Activated T-helper 1 cell treated with anti-CD3 and anti-CD28 coated beads, Interleukin-12 subunit alpha, Interleukin-12 subunit beta, Interleukin-2, Interleukin-4 antibody, amounts not matched to agents 30 ng/mL and 10 ng/mL and 1 ng/mL, durations not matched to agents 14 hours and 24 hours and 36 hours (primary cell): ENCODE results near the gene ITGB1. TPM values are rescaled to one million over a fixed set of nuclear protein-coding genes. Genes with fewer than 3 reads are reported as not detected.
"Not testable (repeated sequence)": the region's sequence is repeated elsewhere in the genome, so short reads cannot be mapped to it uniquely, and the experiment has no call there.

ENCODE experiments used
- DNase-seq: peaks from one replicate; pipeline ENCODE4 v3.0.0; 2021; ENCODE audit warnings: low spot score
- H3K27ac Mint-ChIP-seq: one replicate; pipeline ENCODE4 v1.8.0; 2021; ENCODE audit warnings: mild to moderate bottlenecking, mixed read lengths
- H3K27me3 Mint-ChIP-seq: one replicate; pipeline ENCODE4 v1.8.0; 2022; ENCODE audit warnings: mild to moderate bottlenecking, moderate library complexity, mixed read lengths; ENCODE audit not compliant: insufficient read depth
- H3K36me3 Mint-ChIP-seq: one replicate; pipeline ENCODE4 v1.8.0; 2021; ENCODE audit warnings: low read depth, mixed read lengths
- H3K4me1 Mint-ChIP-seq: one replicate; pipeline ENCODE4 v1.8.0; 2021; ENCODE audit warnings: low read depth, mixed read lengths
- H3K4me3 Mint-ChIP-seq: one replicate; pipeline ENCODE4 v1.8.0; 2021; ENCODE audit warnings: mild to moderate bottlenecking, moderate library complexity, mixed read lengths
- H3K9me3 Mint-ChIP-seq: one replicate; pipeline ENCODE4 v1.8.0; 2021; ENCODE audit warnings: mixed read lengths
- intact Hi-C: fragments of 100-400 bp; cut with micrococcal nuclease; formaldehyde crosslinking; loops from one replicate; pipeline ENCODE4 v1.15.1; 2024
- total RNA-seq: library from RNA; stranded (reverse); gene quantifications from 2 replicates; pipeline ENCODE4 v1.2.3, GENCODE V29; 2022

The ITGB1 gene
- total RNA-seq, 1 donor from 2014 or later = 51.4 TPM

DNA sequence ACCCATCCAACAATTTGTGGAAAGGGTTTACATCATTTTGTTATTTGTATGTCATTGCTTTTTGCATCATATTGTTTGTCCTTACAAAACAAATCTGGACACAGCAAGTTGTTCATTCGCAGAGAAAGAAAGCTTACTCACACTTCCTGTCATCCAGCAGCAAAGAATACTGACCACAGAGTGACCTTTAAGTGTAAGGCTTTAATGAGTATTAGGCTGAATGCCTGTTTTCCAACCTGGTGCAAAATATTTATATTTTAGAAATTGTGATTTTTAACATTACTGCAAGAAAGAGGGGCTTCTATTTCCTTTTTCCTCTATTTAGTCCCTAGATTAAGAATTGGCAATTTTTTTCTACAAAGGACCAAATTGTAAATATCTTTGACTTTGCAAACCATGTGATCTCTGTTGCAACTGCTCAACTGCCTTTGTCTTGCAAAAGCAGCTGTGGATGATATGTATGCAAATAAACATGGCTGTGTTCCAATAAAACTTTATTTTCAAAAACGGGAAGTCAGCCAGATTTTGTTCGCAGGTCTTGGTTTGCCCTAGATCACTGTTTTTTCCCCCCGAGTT is 27.8 kb upstream of the ITGB1 start:
- peaks cover 2% of the 10 kb centered on the region for H3K27me3 Mint-ChIP-seq
- no peak overlapping the region for H3K4me3 Mint-ChIP-seq
- no peak overlapping the region for H3K27ac Mint-ChIP-seq
- no peaks in the 10 kb centered on the region for H3K36me3 Mint-ChIP-seq
- H3K4me1 Mint-ChIP-seq = peaks cover 19% of the 10 kb centered on the region
- DNase-seq = no peak
- intact Hi-C loops = no loop called here
- H3K9me3 Mint-ChIP-seq = peaks cover 3% of the 10 kb centered on the region

DNA sequence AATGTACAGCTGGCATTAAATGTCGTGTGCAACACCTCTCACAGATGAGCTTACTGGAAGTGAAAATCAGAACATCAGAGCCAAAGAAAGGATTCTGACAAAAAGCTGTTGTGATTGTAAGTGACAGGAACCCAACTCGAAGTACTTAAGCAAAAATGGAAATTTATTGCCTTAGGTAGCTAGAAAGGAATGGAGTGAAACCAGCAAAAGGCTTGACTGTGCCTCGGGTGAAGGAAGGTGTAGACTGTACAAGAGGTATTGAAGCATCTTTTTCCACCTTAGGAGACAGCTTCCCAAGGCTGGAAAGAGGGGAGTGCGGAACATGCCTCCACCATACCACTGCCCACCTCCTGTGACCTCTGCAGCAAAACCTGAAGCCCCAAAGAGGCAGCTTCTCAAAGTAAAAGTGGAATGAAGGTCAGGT is 27.3 kb upstream of the ITGB1 start:
- DNase-seq = no peak
- no peak overlapping the region for H3K4me3 Mint-ChIP-seq
- H3K36me3 Mint-ChIP-seq = no peaks in the 10 kb centered on the region

DNA sequence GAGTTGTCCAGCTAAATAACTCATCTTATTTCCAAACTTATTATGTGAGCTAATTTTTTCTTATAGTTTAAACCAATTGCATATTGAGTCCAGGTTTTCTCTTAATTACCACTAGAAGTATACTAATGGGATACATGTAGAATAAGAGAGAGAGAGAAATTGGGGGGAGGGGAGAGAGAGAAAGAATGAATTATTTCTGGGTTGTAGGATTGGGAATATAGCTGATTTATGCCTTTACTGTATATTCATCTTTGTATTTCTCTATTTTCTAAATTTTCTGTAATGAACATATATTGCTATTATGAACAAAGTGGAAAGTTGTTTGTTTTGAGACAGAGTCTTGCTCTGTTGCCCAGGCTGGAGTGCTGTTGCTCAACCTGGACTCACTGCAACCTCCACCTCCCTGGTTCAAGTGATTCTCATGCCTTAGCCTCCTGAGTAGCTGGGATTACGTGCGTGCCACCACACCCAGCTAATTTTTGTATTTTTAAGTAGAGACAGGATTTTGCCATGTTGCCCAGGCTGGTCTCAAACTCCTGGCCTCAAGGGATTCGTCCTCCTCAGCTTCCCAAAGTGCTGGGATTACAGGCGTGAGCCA is 26.1 kb upstream of the ITGB1 start:
- peaks cover 2% of the 10 kb centered on the region for H3K27me3 Mint-ChIP-seq
- intact Hi-C loops = no loop called here

More for the DNA sequence above, 27.3 kb upstream of the ITGB1 start:
- Mint-ChIP-seq H3K27me3 (peaks cover 2% of the 10 kb centered on the region), H3K4me1 (peaks cover 24% of the 10 kb centered on the region), H3K27ac (no peak overlapping the region), H3K9me3 (no peaks in the 10 kb centered on the region)
- intact Hi-C loops = no loop called here

DNA sequence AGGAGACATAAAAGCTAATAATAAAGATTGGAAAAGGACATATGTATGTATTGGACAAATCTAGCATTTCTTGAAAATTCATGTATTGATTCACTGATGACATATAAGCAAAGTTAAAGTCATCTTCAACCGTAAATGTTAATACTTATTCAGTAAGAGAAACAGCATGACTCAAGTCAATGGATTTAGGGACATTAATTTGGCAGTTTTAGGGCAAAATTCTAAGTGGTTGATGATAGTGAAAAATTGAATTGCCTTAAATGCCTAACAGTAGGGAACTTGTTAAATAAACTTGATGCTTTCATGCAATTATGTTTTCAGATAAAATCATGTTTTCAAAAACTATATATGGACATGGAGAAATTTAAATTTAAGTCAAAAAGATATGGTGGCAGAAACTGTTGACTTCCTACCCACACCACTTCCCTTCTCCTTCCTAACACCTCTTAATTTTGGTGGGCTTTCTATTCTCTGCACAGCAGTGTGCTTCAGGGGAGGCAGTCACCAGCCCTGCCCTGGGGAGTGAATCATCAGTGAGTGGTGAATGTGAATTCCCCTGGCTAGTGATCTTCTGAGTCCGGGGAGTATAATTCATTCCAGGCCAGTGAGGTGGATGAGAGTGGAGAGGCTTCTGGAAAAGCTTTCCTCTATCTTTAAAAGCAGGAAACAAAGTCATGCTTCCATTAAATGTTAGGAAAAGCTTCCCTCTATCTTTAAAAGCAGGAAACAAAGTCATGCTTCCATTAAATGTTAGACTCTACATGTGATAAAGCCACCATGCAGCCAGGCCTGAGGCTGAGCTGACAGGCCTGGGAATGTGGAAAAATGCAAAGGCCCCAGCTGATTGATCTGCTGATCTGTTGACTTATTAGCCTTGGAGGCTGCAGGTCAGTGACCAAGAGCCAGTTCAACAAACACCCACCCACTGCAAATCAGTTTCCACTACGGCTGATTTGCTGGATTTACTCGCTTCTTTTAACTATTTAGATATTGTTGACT is 25.2 kb upstream of the ITGB1 start:
- Mint-ChIP-seq H3K4me3 (no peak overlapping the region), H3K4me1 (peaks cover 28% of the 10 kb centered on the region), H3K27me3 (no peaks in the 10 kb centered on the region), H3K9me3 (no peaks in the 10 kb centered on the region), H3K36me3 (no peaks in the 10 kb centered on the region), H3K27ac (no peak overlapping the region)
- no peak for DNase-seq
- intact Hi-C loops = loop anchor here (1.0 kb wide), 1 partner anchor 45 kb away; no protein-coding TSS in a partner anchor

More for the DNA sequence above, 26.1 kb upstream of the ITGB1 start:
- Mint-ChIP-seq H3K4me1 (peaks cover 28% of the 10 kb centered on the region), H3K27ac (no peak overlapping the region), H3K9me3 (no peaks in the 10 kb centered on the region), H3K36me3 (no peaks in the 10 kb centered on the region), H3K4me3 (no peak overlapping the region)
- no peak for DNase-seq

DNA sequence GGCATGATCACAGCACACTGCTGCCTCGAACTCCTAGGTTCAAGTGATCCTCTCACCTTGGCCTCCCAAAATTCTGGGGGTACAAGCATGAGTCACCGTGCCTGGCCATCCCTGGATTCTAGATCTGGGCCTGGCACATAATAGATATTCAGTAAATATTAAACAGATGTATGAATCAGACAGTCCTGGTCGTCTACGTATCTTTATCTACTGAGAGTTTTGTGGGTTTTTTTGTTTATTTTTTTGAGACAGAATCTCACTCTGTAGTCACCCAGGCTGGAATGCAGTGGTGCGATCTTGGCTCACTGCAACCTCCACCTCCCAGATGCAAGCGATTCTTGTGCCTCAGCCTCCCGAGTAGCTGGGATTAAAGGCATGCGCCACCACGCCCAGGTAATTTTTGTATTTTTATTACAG is 24.3 kb upstream of the ITGB1 start:
- H3K4me1 Mint-ChIP-seq = peaks cover 28% of the 10 kb centered on the region
- intact Hi-C loops = no loop called here
- H3K4me3 Mint-ChIP-seq = no peak overlapping the region
- no peak overlapping the region for H3K27ac Mint-ChIP-seq
- H3K27me3 Mint-ChIP-seq = no peaks in the 10 kb centered on the region
- DNase-seq = no peak
- no peaks in the 10 kb centered on the region for H3K9me3 Mint-ChIP-seq
- H3K36me3 Mint-ChIP-seq = no peaks in the 10 kb centered on the region

DNA sequence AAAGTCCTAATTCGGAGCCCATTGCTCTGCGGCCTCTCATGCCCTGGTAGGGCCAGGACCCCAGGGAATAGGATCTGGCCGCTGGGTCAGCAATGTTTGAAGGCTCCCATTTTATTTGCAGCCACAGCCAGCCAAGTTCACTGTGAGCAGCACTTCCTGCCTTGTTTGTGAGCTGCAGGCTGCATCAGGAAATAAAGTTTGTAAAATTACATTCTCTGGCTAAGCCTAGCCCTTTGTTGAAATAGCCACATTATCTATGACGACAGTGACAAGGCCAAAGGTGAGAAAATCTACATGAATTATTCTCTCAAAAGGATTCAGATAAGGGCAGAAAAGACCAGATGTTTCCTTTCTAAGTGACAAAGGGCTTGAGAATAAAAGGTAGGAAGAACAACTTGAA is 23.7 kb upstream of the ITGB1 start:
- H3K4me1 Mint-ChIP-seq = peaks cover 28% of the 10 kb centered on the region
- H3K36me3 Mint-ChIP-seq = no peaks in the 10 kb centered on the region
- no peak overlapping the region for H3K27ac Mint-ChIP-seq
- no peaks in the 10 kb centered on the region for H3K27me3 Mint-ChIP-seq
- no peak overlapping the region for H3K4me3 Mint-ChIP-seq
- intact Hi-C loops = loop anchor here (2.0 kb wide), 1 partner anchor 27 kb away; no protein-coding TSS in a partner anchor
- DNase-seq = no peak
- H3K9me3 Mint-ChIP-seq = no peaks in the 10 kb centered on the region

DNA sequence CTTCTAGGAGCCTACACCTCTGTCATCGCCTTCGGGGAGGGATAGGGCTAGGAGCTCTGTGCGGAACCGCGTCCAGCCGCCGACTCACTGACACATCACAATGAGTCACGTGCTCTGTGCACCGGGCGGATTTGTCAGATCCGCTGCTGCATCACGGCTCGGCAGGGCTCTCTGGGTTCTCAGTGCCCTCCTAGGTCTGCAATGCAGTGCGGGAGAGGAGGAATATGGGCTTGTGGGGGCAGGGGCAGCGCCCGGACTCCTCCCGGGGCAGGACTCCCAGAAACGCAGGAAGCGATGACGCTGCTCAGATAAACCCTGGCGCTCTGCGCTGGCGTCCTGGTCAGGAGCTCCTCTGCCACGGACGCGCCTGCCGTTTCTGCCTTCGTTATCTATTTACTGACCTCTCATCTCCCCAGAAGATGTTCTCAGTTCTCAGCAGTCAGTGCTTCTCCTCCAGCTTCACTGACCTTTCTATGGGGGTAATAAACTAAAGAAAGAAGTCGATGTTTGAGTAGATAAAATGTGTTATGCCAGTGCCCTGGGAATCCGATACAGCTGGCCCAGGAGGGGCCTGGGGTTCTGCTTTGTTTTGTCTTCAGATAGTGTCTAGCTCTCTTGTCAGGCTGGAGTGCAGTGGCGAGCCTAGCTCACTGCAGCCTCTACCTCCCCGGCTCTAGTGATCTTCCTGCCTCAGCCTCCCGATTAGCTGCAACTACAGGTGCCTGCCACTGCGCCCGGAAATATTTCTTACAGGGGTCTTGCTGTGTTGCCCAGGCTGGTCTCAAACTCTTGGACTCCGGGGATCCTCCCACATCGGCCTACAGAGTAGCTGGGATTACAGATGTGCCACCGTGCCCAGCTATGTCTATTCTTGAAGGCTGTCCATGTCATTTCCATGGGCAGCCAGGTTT is 22.8 kb upstream of the ITGB1 start:
- Mint-ChIP-seq H3K4me1 (peaks cover 28% of the 10 kb centered on the region), H3K27me3 (no peaks in the 10 kb centered on the region), H3K9me3 (no peaks in the 10 kb centered on the region), H3K4me3 (peak overlapping the region; percentile 88), H3K36me3 (no peaks in the 10 kb centered on the region), H3K27ac (peak overlapping the region; percentile 88)
- intact Hi-C loops = loop anchor here (1.0 to 2.0 kb wide), 2 partner anchors 22 to 28 kb away; no protein-coding TSS in a partner anchor
- peak; percentile 68 for DNase-seq

DNA sequence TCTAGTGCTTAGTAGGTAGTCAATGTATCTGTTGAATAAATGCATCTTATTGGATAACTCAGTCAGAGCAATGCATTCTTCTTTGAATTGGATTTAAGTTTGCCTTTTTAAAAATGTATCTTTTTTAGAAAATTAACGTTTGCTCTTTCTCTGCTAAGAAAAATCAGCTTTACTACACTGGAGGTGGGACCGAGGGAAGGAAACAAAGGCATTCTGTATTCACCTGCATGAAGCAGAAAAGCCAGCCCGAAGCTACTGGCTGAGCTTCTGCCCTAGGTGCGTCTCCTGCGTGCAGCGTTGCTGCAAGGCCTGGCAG is 22.2 kb upstream of the ITGB1 start:
- intact Hi-C loops = loop anchor here (1.0 to 2.0 kb wide), 2 partner anchors 21 to 29 kb away; no protein-coding TSS in a partner anchor
- peaks cover 2% of the 10 kb centered on the region for H3K27me3 Mint-ChIP-seq
- peak overlapping the region; percentile 88 for H3K27ac Mint-ChIP-seq
- DNase-seq = no peak
- H3K4me3 Mint-ChIP-seq = peak overlapping the region; percentile 88
- H3K4me1 Mint-ChIP-seq = peaks cover 28% of the 10 kb centered on the region
- H3K36me3 Mint-ChIP-seq = no peaks in the 10 kb centered on the region
- no peaks in the 10 kb centered on the region for H3K9me3 Mint-ChIP-seq

DNA sequence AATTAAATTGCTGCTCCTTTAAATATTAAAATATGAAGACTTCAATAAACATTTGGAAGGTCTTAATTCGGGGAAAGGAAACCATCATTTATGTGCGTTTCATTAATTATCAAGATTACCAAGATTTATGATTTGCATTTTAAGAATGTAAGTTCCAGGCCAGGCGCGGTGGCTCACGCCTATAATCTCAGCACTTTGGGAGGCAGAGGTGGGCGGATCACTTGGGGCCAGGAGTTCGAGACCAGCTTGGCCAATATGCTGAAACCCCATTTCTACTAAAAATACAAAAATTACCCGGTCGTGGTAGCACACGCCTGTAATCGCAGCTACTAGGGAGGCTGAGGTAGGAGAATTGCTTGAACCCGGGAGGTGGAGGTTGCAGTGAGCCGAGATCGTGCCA is 21.7 kb upstream of the ITGB1 start:
- intact Hi-C loops = loop anchor here (1.0 to 2.0 kb wide), 2 partner anchors 20 to 29 kb away; no protein-coding TSS in a partner anchor
- not testable (repeated sequence) for H3K4me3 Mint-ChIP-seq, DNase-seq, H3K36me3 Mint-ChIP-seq, H3K27ac Mint-ChIP-seq, H3K9me3 Mint-ChIP-seq, H3K27me3 Mint-ChIP-seq
- peaks cover 28% of the 10 kb centered on the region for H3K4me1 Mint-ChIP-seq

DNA sequence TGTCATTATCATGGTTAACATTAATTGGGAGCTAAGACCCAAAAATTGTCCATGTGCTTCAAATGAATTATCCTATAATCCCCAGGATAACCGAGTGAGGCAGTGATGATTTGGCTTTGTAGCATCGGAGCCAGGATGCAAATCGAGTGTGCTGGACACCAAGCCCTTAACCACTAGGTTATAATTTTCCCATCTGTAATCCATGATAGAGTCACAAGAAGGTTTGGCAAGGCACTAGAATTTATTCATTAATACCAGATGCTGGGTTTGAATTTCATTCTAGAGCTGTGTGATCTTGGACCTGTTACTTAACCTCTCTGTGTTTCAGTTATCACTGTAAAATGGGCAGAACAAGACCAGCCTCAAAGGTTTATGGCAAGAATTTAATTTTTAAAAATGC is 21.0 kb upstream of the ITGB1 start:
- DNase-seq = no peak
- Mint-ChIP-seq H3K4me3 (no peak overlapping the region), H3K4me1 (peaks cover 28% of the 10 kb centered on the region), H3K9me3 (no peaks in the 10 kb centered on the region), H3K27me3 (peaks cover 2% of the 10 kb centered on the region), H3K36me3 (no peaks in the 10 kb centered on the region), H3K27ac (no peak overlapping the region)
- intact Hi-C loops = no loop called here

DNA sequence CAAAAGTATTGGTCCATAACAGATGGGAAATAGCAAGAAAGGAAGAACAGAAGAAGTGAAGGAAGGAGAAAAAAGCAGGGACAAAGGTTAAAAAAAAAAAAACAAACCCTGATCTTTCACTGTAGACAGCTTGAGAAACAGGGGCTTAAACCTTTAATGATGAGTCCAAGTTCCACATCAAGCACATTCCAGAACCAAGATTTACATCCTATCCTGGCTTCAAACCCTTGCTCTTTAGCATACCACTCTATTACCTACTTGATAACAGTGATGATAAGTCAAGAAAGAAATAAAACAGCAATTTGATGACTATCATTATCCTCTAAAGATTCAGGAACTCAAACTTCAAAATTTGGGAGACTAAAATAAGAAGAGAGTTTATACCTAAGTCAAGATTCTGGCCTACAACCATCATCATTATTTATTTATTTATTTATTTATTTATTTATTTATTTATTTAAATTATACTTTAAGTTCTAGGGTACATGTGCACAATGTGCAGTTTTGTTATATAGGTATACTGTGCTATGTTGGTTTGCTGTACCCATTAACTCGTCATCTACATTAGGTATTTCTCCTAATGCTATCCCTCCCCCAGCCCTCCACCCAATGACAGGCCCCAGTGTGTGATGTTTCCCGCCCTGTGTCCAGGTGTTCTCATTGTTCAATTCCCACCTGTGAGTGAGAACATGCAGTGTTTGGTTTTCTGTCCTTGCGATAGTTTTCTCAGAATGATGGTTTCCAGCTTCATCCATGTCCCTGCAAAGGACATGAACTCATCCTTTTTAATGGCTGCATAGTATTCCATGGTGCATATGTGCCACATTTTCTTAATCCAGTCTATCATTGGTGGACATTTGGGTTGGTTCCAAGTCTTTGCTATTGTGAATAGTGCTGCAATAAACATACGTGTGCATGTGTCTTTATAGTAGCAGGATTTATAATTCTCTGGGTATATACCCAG is 20.1 kb upstream of the ITGB1 start:
- H3K27me3 Mint-ChIP-seq, H3K27ac Mint-ChIP-seq, intact Hi-C loops, H3K9me3 Mint-ChIP-seq, DNase-seq, H3K36me3 Mint-ChIP-seq, H3K4me3 Mint-ChIP-seq: not testable (repeated sequence)
- H3K4me1 Mint-ChIP-seq = peaks cover 24% of the 10 kb centered on the region
